GM18526 (cell line): Measurements from ENCODE around the gene COBL.

Experiments
- POLR2A ChIP-seq: IDR thresholded peaks from 3 replicates; pipeline ENCODE4 v1.6.1; 2011; ENCODE audit not compliant: insufficient read length; ENCODE audit errors: extremely low read depth

The COBL gene

GRCh38 chr7:51079494-51079893 lies 237.1 kb downstream of the COBL start:
- TF ChIP-seq POLR2A: no peak

GRCh38 chr7:51078653-51079052 lies 238.0 kb downstream of the COBL start:
- TF ChIP-seq POLR2A: no peak

- TF ChIP-seq POLR2A: no peak
These were observed 238.6 kb downstream of the COBL start for GRCh38 chr7:51077987-51078370.

- no peak for TF ChIP-seq POLR2A
These were observed 239.2 kb downstream of the COBL start for GRCh38 chr7:51077316-51077986.

- TF ChIP-seq POLR2A: no peak
These were observed 240.7 kb downstream of the COBL start for GRCh38 chr7:51075681-51076580.

- TF ChIP-seq POLR2A: no peak
These were observed 243.4 kb downstream of the COBL start for GRCh38 chr7:51073171-51073570.

- no peak for TF ChIP-seq POLR2A
These were observed 244.3 kb downstream of the COBL start for GRCh38 chr7:51072281-51072680.

GRCh38 chr7:51071427-51071826 lies 245.2 kb downstream of the COBL start:
- TF ChIP-seq POLR2A: no peak

GRCh38 chr7:51070151-51070550 lies 246.5 kb downstream of the COBL start:
- no peak for TF ChIP-seq POLR2A

- TF ChIP-seq POLR2A: no peak
These were observed 247.1 kb downstream of the COBL start for GRCh38 chr7:51069411-51070083.

- TF ChIP-seq POLR2A: no peak
These were observed 248.2 kb downstream of the COBL start for GRCh38 chr7:51068401-51068800.

GRCh38 chr7:51067757-51068156 lies 248.9 kb downstream of the COBL start:
- TF ChIP-seq POLR2A: no peak

- no peak for TF ChIP-seq POLR2A
These were observed 249.4 kb downstream of the COBL start for GRCh38 chr7:51067258-51067657.

GRCh38 chr7:51066405-51066882 lies 250.2 kb downstream of the COBL start:
- TF ChIP-seq POLR2A: no peak

GRCh38 chr7:51065766-51066165 lies 250.8 kb downstream of the COBL start:
- TF ChIP-seq POLR2A: no peak

- no peak for TF ChIP-seq POLR2A
These were observed 251.9 kb downstream of the COBL start for GRCh38 chr7:51064688-51065087.
